ENCODE measurements around the gene FHIT.

- TF ChIP-seq EZH2 (IDR thresholded peaks at IDR 0.05; ENCODE audit: low read depth) (no peak), CTCF (conservative IDR thresholded peaks at IDR 0.05) (no peak)
Observed at GRCh38 chr3:60298141-60298540, 953.1 kb downstream of the FHIT start.

Measured in PC-9 (cell line).